Aorta (tissue), 5 donors: ENCODE data around the gene RCAN1. TPM values are rescaled to one million over a fixed set of nuclear protein-coding genes. Genes with fewer than 3 reads are reported as not detected.

Experiments used
- ATAC-seq: fragments of 200-7000 bp; cut with Tn5 transposase; one replicate; pipeline ENCODE4 v1.9.1; 2022; ENCODE audit warnings: moderate library complexity; ENCODE audit not compliant: low FRiP score
- DNase-seq, 2 donors: peaks; one replicate each; pipeline ENCODE4 v3.0.0-alpha.2; 2020
- H3K27ac ChIP-seq, 2 donors: one replicate each; pipeline ENCODE4 v1.5.1; 2013; ENCODE audit warnings: low read length in 2 of 2, mild to moderate bottlenecking in 2 of 2, moderate library complexity in 2 of 2, control low read depth in 1 of 2, inconsistent platforms in 1 of 2, low read depth in 1 of 2
- H3K27me3 ChIP-seq, 2 donors: one replicate each; pipeline ENCODE4 v1.6.1; 2013; ENCODE audit warnings: control low read depth in 1 of 2, low read length in 1 of 2, mild to moderate bottlenecking in 1 of 2, moderate library complexity in 1 of 2; ENCODE audit not compliant: insufficient read depth in 2 of 2, control insufficient read depth in 1 of 2
- H3K36me3 ChIP-seq, 2 donors: one replicate each; pipeline ENCODE4 v1.6.1; 2013; ENCODE audit warnings: control low read depth in 1 of 2, low read length in 1 of 2, mild to moderate bottlenecking in 1 of 2; ENCODE audit not compliant: insufficient read depth in 2 of 2, control insufficient read depth in 1 of 2
- H3K4me1 ChIP-seq, 2 donors: one replicate each; pipeline ENCODE4 v1.6.1; 2013; ENCODE audit warnings: low read length in 2 of 2, control low read depth in 1 of 2, mild to moderate bottlenecking in 1 of 2, moderate library complexity in 1 of 2; ENCODE audit not compliant: insufficient read depth in 2 of 2, control insufficient read depth in 1 of 2
- H3K4me3 ChIP-seq, 2 donors: one replicate each; pipeline ENCODE4 v1.5.1; 2013; ENCODE audit warnings: low read length in 2 of 2, control low read depth in 1 of 2, mild to moderate bottlenecking in 1 of 2
- H3K9me3 ChIP-seq: one replicate; pipeline ENCODE4 v1.6.1; 2013; ENCODE audit warnings: mild to moderate bottlenecking, low read length; ENCODE audit not compliant: control insufficient read depth
- WGBS, 2 donors: extraction: QIAGEN DNeasy Blood & Tissue Kit; methylation state at CpG; one replicate each; pipeline ENCODE4 v1.1.7; 2013; 5-methylcytosine and 5-hydroxymethylcytosine counted together
- intact Hi-C, 2 donors: fragments of 100-400 bp; cut with DNase I; formaldehyde crosslinking; loops; one replicate each; pipeline versions ENCODE4 v1.14.2 to v1.15.0; 2022
- polyA plus RNA-seq, 2 donors: library from polyadenylated mRNA; stranded (reverse); fragments of 200-250 nt; gene quantifications; one replicate each; pipeline ENCODE4 v1.2.3, GENCODE V29; 2013
- total RNA-seq, 2 donors: library from RNA; stranded (reverse); fragmentation: NEBNext Ultra II Directional; extraction: Animal tissue kit (Norgen Biotek cat#: 25700); gene quantifications; one replicate each; pipeline ENCODE4 v1.2.1, GENCODE V29; 2021
- donor health status: healthy with polysubstance abuse.
- donor health status: Bipolar disorder and iron deficiency.
- donor health status: DM: no; HTN: no; CAD: no.
- donor health status: DM: no; HTN: no; CAD: no.
- donor health status: DM: yes; HTN: yes; CAD: no.

RCAN1 gene
- total and polyA plus RNA-seq, 4 donors = 24.4 to 99.9 (median 40.5) TPM

- H3K4me1 ChIP-seq = no peaks in the 10 kb centered on the region
- intact Hi-C loops = no loop called here
- no peaks in the 10 kb centered on the region for H3K9me3 ChIP-seq
- WGBS, 2 donors = 92 to 93% methylated on average over 5 of the region's 5 CpGs
- DNase-seq (no peak), ATAC-seq (no peak)
- H3K27me3 ChIP-seq = no peaks in the 10 kb centered on the region
- H3K27ac ChIP-seq = no peak overlapping the region
- no peak overlapping the region for H3K4me3 ChIP-seq
- no peaks in the 10 kb centered on the region for H3K36me3 ChIP-seq
Measured at GRCh38 chr21:34597406-34597805, 17.5 kb downstream of the RCAN1 start.

- intact Hi-C loops = no loop called here
- WGBS, 2 donors = 90% methylated on average over 18 of the region's 18 CpGs
- Histone ChIP-seq H3K4me3 (no peak overlapping the region), H3K9me3 (no peaks in the 10 kb centered on the region), H3K4me1 (no peaks in the 10 kb centered on the region), H3K27ac (no peak overlapping the region), H3K27me3 (no peaks in the 10 kb centered on the region), H3K36me3 (no peaks in the 10 kb centered on the region)
- ATAC-seq = no peak
- no peak for DNase-seq
Measured at GRCh38 chr21:34596561-34597271, 18.2 kb downstream of the RCAN1 start.

DNA sequence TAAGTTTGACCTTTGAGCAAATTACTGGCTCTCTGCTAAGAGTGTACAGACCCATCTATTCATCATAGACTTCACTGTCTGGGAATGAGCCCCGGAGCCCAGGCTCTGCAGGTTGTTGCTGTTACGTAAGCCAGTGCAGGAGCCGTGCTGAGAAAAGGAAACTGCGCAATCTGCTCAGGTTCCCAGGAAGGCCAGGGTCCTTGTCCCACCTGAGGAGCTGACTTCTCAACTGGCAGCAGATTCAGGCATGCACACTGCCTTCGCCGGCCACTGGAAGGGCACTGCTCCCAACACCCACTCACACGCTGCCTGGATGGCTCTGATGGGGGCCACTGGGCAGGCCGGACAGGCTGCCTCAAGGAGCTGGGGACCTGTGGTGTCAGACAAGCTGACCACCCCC lies 19.5 kb downstream of the RCAN1 start:
- no peak for DNase-seq
- H3K9me3 ChIP-seq = no peaks in the 10 kb centered on the region
- intact Hi-C loops = loop anchor here in 1 of 2 donors (2.0 kb wide), 1 partner anchor 71 kb away; no protein-coding TSS in a partner anchor
- no peak overlapping the region for H3K27ac ChIP-seq
- no peaks in the 10 kb centered on the region for H3K27me3 ChIP-seq
- H3K4me3 ChIP-seq = no peak overlapping the region
- H3K4me1 ChIP-seq = no peaks in the 10 kb centered on the region
- no peaks in the 10 kb centered on the region for H3K36me3 ChIP-seq
- peak; percentile 33 for ATAC-seq
- WGBS, 2 donors = 56 to 59% methylated on average over 8 of the region's 8 CpGs

DNA sequence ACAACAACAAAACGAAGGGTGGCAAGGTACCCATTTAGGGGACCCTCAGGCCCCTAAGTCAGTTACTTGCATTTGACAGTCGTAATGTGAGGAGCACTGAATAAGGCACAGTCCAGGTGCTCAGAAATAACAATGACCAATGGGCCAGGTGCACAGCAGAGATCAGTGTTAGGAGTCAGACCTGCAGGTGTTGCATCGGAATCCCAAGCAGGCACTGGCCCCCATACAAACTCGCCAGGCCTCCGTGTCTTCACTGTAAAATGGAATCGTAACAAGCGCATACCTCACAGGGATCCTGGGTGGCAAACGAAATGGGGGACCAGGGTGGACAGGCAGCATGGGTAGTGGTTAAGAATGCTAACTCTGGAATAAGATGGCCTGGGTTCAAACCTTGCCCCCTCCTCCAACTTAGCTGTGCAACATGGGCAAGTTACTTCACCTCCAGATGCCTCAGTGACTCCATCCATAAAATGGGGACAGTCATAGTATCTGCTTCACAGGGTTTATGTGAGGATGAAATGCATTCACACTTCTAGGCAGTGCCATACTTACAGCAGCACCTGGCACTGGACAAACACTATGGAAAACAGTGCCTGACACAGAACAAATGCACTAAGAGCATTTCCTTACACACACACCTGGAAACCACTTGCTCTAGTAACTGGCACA lies 20.2 kb downstream of the RCAN1 start:
- ATAC-seq (no peak), DNase-seq (no peak)
- no peaks in the 10 kb centered on the region for H3K9me3 ChIP-seq
- H3K4me3 ChIP-seq = no peak overlapping the region
- no peaks in the 10 kb centered on the region for H3K36me3 ChIP-seq
- 96 to 97% methylated on average over 8 of the region's 8 CpGs for WGBS, 2 donors
- no peak overlapping the region for H3K27ac ChIP-seq
- no peaks in the 10 kb centered on the region for H3K4me1 ChIP-seq
- no peaks in the 10 kb centered on the region for H3K27me3 ChIP-seq
- intact Hi-C loops = loop anchor here in 1 of 2 donors (2.0 kb wide), 1 partner anchor 70 kb away; no protein-coding TSS in a partner anchor

- intact Hi-C loops = loop anchor here in 1 of 2 donors (2.0 kb wide), 1 partner anchor 69 kb away; no protein-coding TSS in a partner anchor
- Histone ChIP-seq H3K9me3 (no peaks in the 10 kb centered on the region), H3K4me3 (no peak overlapping the region), H3K27me3 (no peaks in the 10 kb centered on the region), H3K36me3 (no peaks in the 10 kb centered on the region), H3K27ac (no peak overlapping the region), H3K4me1 (no peaks in the 10 kb centered on the region)
- no peak for ATAC-seq
- WGBS, 2 donors = 97% methylated on average over 12 of the region's 12 CpGs
- DNase-seq = no peak
Measured at GRCh38 chr21:34593954-34594531, 20.9 kb downstream of the RCAN1 start.

GRCh38 chr21:34593423-34593822 lies 21.5 kb downstream of the RCAN1 start:
- Histone ChIP-seq H3K4me3 (no peak overlapping the region), H3K4me1 (no peaks in the 10 kb centered on the region), H3K36me3 (no peaks in the 10 kb centered on the region), H3K27ac (no peak overlapping the region), H3K27me3 (no peaks in the 10 kb centered on the region), H3K9me3 (no peaks in the 10 kb centered on the region)
- ATAC-seq (no peak), DNase-seq (no peak)
- intact Hi-C loops = no loop called here
- whole genome bisulfite sequencing, 2 donors = 73 to 80% methylated on average over 5 of the region's 5 CpGs

DNA sequence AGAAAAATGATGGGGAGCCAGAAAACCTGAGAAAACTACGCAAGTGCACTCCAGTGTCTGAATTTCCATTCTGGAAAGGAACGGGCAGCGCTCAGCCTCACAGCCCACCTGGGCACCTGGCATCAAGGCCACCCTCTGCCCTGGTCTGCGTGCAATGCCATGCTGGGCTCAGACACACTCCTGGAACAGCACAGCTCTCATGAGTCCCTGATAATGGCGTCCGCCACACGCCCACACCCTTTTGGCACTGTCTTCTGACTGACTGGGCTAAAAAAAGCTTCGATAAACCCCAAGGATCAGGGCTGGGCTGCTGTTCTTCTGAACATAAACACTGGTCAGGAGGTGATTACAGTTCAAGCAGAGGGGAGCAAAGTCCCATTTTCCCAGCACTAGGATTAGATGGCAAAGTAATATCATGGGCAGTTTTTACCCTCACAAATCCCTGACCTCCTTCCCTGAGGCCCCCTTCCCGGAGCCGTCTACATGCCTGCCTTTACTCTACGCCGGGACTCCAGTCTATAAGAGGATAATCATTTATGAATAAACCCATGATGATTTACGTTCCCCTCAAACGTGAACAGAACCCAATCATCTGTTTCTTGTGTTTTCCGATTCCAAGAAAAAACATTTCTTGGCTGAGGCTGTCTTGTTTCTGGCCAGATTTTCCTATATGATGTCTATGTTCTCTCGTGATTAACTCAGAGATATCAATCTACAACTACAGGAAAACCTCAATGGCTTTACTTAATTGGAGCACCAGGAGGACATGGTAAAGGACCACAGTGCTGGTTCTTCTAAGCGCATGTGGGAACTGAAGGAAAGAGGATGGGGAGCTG lies 22.6 kb downstream of the RCAN1 start:
- WGBS, 2 donors = 23 to 26% methylated on average over 17 of the region's 17 CpGs
- ATAC-seq = peak; percentile 71
- Histone ChIP-seq H3K27me3 (no peaks in the 10 kb centered on the region), H3K27ac (no peak overlapping the region), H3K4me1 (no peaks in the 10 kb centered on the region), H3K36me3 (no peaks in the 10 kb centered on the region), H3K4me3 (peak overlapping the region in 1 of 2 donors; percentile 2), H3K9me3 (no peaks in the 10 kb centered on the region)
- intact Hi-C loops = no loop called here
- peak in 1 of 2 donors; percentile 70 for DNase-seq

DNA sequence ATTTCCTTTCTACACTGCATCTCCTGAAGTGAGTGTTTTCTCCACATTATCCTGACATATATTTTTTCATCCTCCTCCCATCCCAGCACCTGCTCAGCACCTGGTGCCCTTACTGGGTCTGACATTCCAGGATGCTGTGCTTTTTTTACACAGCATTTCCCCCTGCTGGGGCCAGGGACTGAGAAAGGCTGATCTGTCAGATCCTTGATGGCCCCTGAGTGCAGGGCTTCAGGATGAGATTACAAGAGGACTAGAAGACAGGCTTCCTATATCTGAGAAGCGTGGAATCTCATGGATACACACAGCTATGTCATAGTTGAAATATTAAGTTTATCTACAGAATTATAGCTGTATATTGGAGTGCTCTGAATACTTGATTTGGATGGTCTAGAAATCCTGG lies 24.4 kb downstream of the RCAN1 start:
- 95 to 100% methylated on average over 1 of the region's 1 CpG for WGBS, 2 donors
- Histone ChIP-seq H3K4me3 (no peak overlapping the region), H3K4me1 (no peaks in the 10 kb centered on the region), H3K9me3 (no peaks in the 10 kb centered on the region), H3K27me3 (no peaks in the 10 kb centered on the region), H3K36me3 (no peaks in the 10 kb centered on the region), H3K27ac (no peak overlapping the region)
- intact Hi-C loops = no loop called here
- no peak for DNase-seq
- ATAC-seq = no peak
